GM12878 (cell line): ENCODE measurements around the gene CELF2. TPM values are rescaled to one million over a fixed set of nuclear protein-coding genes. Genes with fewer than 3 reads are reported as not detected.
A peak's percentile ranks its signal among the peaks of the same experiment; 100 is the strongest.

Source experiments
- ATAC-seq: fragments of 200-7000 bp; cut with Tn5 transposase; 3 replicates; pipeline ENCODE4 v1.9.1; 2020; ENCODE audit warnings: mild to moderate bottlenecking, moderate library complexity
- BruUV-seq: library from RNA; stranded (reverse); fragments of 400-500 nt; replicated peaks from 2 replicates; lab custom pipeline; 2021; lab: Mats Ljungman, UMichigan
- CTCF ChIA-PET: fragments of 300-600 bp; sonication (Branson Sonifier 250); formaldehyde crosslinking; extraction: SDS; loops from one replicate; lab custom pipeline; 2021; ENCODE audit warnings: inconsistent platforms; lab: Yijun Ruan, JAX
- POLR2A ChIA-PET: fragments of 350-600 bp; formaldehyde crosslinking; extraction: SDS; loops from one replicate; lab custom pipeline; 2021; ENCODE audit warnings: inconsistent platforms; lab: Charles Lee
- RAD21 ChIA-PET: fragments of 300-600 bp; sonication (Branson Sonifier 250); formaldehyde crosslinking; loops from one replicate; lab custom pipeline; 2023; ENCODE audit warnings: antibody characterized with exemption; ENCODE audit not compliant: unreplicated experiment; lab: Charles Lee
- SMC1A ChIA-PET: fragments of 300-600 bp; sonication (Branson Sonifier 250); formaldehyde crosslinking; loops from one replicate; lab custom pipeline; 2023; ENCODE audit not compliant: unreplicated experiment, uncharacterized antibody; lab: Charles Lee
- DNase-seq: peaks from one replicate; pipeline ENCODE4 v3.0.0-alpha.2; 2011; ENCODE audit warnings: low read depth, low spot score
- FAIRE-seq: peaks from 3 replicates; lab custom pipeline; 2011; peaks lifted over from hg19 to GRCh38; lab: Jason Lieb, UNC
- H2AFZ ChIP-seq: 2 replicates; pipeline ENCODE4 v1.6.0; 2011; ENCODE audit warnings: low read depth, low read length, control low read depth; ENCODE audit not compliant: control insufficient read depth
- H3K27ac ChIP-seq: 2 replicates; pipeline ENCODE4 v1.5.1; 2011; ENCODE audit warnings: control low read depth; ENCODE audit not compliant: control insufficient read depth, insufficient read depth
- H3K27me3 ChIP-seq, 2 experiments: replicated peaks in 1 of 2; 2 replicates each; pipeline versions ENCODE4 v1.6.0 to v1.6.1; 2011; ENCODE audit warnings: low read length in 1 of 2; ENCODE audit not compliant: control insufficient read depth in 2 of 2, insufficient read depth in 2 of 2
- H3K36me3 ChIP-seq, 2 experiments: 2 replicates each; pipeline ENCODE4 v1.5.1; 2011; ENCODE audit warnings: low read length in 1 of 2; ENCODE audit not compliant: control insufficient read depth in 2 of 2, insufficient read depth in 2 of 2
- H3K4me1 ChIP-seq: 2 replicates; pipeline ENCODE4 v1.6.1; 2011; ENCODE audit warnings: mild to moderate bottlenecking, low read length, moderate library complexity, mixed read lengths; ENCODE audit not compliant: control insufficient read depth, insufficient read depth
- H3K4me2 ChIP-seq: 2 replicates; pipeline ENCODE4 v1.6.0; 2011; ENCODE audit warnings: control low read depth; ENCODE audit not compliant: control insufficient read depth, insufficient read depth
- H3K4me3 ChIP-seq: fragments of 200-600 bp; sonication (generic); 2 replicates; pipeline ENCODE4 v1.5.1; 2016
- H3K79me2 ChIP-seq: 2 replicates; pipeline ENCODE4 v1.6.0; 2011; ENCODE audit warnings: low read length; ENCODE audit not compliant: control insufficient read depth, insufficient read depth
- H3K9ac ChIP-seq: 2 replicates; pipeline ENCODE4 v1.8.0; 2011; ENCODE audit warnings: low read length, control low read depth, mixed read lengths; ENCODE audit not compliant: control insufficient read depth, insufficient read depth
- H3K9me3 ChIP-seq: replicated peaks from 3 replicates; pipeline ENCODE4 v1.5.1; 2011; ENCODE audit warnings: mild to moderate bottlenecking, low read length; ENCODE audit not compliant: control insufficient read depth, insufficient read depth
- H4K20me1 ChIP-seq: 2 replicates; pipeline ENCODE4 v1.6.0; 2011; ENCODE audit not compliant: control insufficient read depth, insufficient read depth
- BCL11A ChIP-seq: IDR thresholded peaks from 2 replicates; pipeline ENCODE4 v1.6.1; 2011; ENCODE audit warnings: low read depth, low read length
- MTA3 ChIP-seq: IDR thresholded peaks from 2 replicates; pipeline ENCODE4 v1.6.1; 2012; ENCODE audit warnings: low read length, inconsistent platforms, borderline replicate concordance
- NFXL1 ChIP-seq: fragments of 450-650 bp; IDR thresholded peaks from 2 replicates; pipeline ENCODE4 v1.6.1; 2017; ENCODE audit warnings: antibody characterized with exemption, mild to moderate bottlenecking, borderline replicate concordance
- POLR2A ChIP-seq: IDR thresholded peaks from 2 replicates; pipeline ENCODE4 v1.6.1; 2011; ENCODE audit warnings: low read depth, mild to moderate bottlenecking, low read length
- POLR2AphosphoS5 ChIP-seq: IDR thresholded peaks from 2 replicates; pipeline ENCODE4 v1.6.1; 2011; ENCODE audit warnings: mild to moderate bottlenecking, low read length, inconsistent platforms
- SUPT20H ChIP-seq: IDR thresholded peaks from 2 replicates; pipeline ENCODE4 v1.6.1; 2011; ENCODE audit warnings: low read depth, mild to moderate bottlenecking, low read length, moderate library complexity, borderline replicate concordance; ENCODE audit not compliant: control insufficient read depth
- WGBS: methylation state at CpG from one replicate; pipeline ENCODE4 v1.1.6; 2016; ENCODE audit warnings: low lambda C conversion rate; ENCODE audit not compliant: insufficient replicate concordance, insufficient coverage; ENCODE audit errors: missing lambda C conversion rate; 5-methylcytosine and 5-hydroxymethylcytosine counted together
- in situ Hi-C: fragments of 300-500 bp; cut with MboI; formaldehyde crosslinking; loops from 9 replicates; pipeline ENCODE4 v1.14.3; 2018; ENCODE audit warnings: mixed read lengths
- intact Hi-C: fragments of 100-400 bp; cut with micrococcal nuclease; formaldehyde crosslinking; loops from one replicate; pipeline ENCODE4 v1.14.2; 2022; ENCODE audit not compliant: unreplicated experiment
- polyA plus RNA-seq, 11 experiments: library from polyadenylated mRNA; depleted of rRNA in 4 of 11; unstranded in 6 of 11; stranded (reverse) in 5 of 11; fragments of >200 nt; fragmentation: Nextera tagmentation in 4 of 11; fragmentation: Illumina TruSeq in 1 of 11; extraction: Ambion mirVana in 4 of 11; extraction: Trizol in 1 of 11; gene quantifications; 1 replicate in 1 of 11; 2 replicates in 10 of 11; pipeline versions ENCODE4 v1.2.1 to v1.2.3, GENCODE V29; 2011 to 2016; ENCODE audit warnings: inconsistent platforms in 2 of 11, missing spikeins in 2 of 11, low read depth in 1 of 11
- total RNA-seq, 4 experiments: library from RNA; depleted of rRNA in 3 of 4; stranded (reverse); fragments of >200 nt in 3 of 4; fragmentation: Illumina TruSeq in 1 of 4; extraction: Trizol in 1 of 4; gene quantifications; 2 replicates each; pipeline versions ENCODE4 v1.2.1 to v1.2.3, GENCODE V29; 2013 to 2021

Gene CELF2
- total and polyA plus RNA-seq, 10 of the 15 experiments (the other 5 are each of a cell fraction or from before 2014, with no cell fraction given): 20.8 to 129 (median 86.3) TPM

DNA sequence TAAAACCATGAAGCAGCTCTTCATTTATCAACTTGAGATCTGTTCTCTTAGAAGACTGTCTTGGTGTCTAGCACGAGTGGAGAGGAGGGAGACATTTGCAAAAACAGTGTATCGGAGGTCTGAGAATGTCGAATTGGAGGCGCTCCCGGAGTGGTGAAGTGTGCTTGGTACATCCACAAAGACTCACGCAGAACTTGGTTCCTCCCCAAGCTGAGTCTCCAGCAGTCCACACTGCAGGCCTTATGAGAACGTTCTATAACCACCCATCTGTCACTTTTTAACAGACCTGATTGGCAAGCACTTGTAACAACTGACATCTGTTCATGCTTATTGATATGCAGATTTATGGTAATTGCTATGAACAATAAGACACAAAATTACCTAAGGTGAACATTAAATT is 261.6 kb downstream of the CELF2 start:
- H3K9ac ChIP-seq: no peak overlapping the region
- ChIA-PET POLR2A (no interaction called here), RAD21 (no interaction called here), CTCF (interaction anchor here (1.4 kb wide), 1 partner anchor 9 kb away, joined by 8 read pairs; no protein-coding TSS in a partner anchor), SMC1A (interaction anchor here (0.7 to 1.8 kb wide), 2 partner anchors 10 to 103 kb away, joined by 3 to 5 read pairs; no protein-coding TSS in a partner anchor)
- no peaks in the 10 kb centered on the region; the same call in 2 of the 3 replicates for H3K9me3 ChIP-seq
- BruUV-seq: no TSS peak
- ATAC-seq: no peak
- intact Hi-C loops: loop anchor here (10.0 kb wide), 2 partner anchors 265 to 605 kb away; partner anchors contain the start of gene CELF2
- WGBS: 98% methylated on average over 7 of the region's 7 CpGs
- no peaks in the 10 kb centered on the region for H3K79me2 ChIP-seq
- H3K4me1 ChIP-seq: peaks cover 3% of the 10 kb centered on the region
- no peak for DNase-seq
- H3K27me3 ChIP-seq: no peaks in the 10 kb centered on the region
- H3K4me3 ChIP-seq: no peak overlapping the region
- TF ChIP-seq NFXL1: no peak
- H3K27ac ChIP-seq: no peak overlapping the region
- no peak for FAIRE-seq
- in situ Hi-C loops: no loop called here
- H4K20me1 ChIP-seq: no peaks in the 10 kb centered on the region
- H2AFZ ChIP-seq: no peak overlapping the region
- H3K36me3 ChIP-seq: peaks cover 37 to 54% of the 10 kb centered on the region in 2 experiments
- no peak overlapping the region for H3K4me2 ChIP-seq

DNA sequence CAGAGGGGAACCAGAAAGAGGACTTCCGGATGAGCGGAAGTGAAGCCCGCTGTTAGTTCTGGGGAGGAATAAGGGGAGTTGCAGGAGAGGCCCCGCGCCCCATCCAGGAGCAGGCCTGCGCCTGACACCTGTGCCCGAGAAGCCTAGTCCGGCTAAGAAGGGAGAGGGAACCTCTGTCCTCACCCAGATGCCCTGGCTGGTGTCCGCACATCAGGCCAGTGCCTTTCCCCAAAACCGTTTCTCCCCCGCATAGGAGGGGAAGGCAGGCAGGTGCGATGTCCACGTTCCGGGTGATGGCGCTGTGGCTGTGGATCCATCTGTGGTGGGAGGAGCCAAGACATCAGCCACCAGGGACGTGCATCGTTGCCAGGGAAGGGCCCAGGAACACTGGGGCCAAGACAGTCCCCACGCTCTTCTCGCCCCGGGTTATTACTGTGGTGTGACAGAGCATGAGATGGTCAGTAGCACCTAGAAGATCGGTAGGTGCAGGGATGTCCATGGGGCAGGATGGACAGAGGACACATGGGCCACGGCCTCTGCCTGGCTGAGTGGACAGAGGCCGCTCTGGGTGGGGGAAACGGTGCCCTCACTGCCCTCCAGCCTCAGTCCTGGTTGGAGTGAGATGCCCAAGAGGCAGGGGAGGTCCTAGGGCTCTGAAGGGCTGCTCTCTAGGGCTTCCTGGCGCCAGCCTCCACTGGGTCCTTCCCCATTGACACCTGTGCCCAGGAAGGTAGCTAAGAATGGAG is 262.7 kb downstream of the CELF2 start:
- no peak for FAIRE-seq
- Histone ChIP-seq H4K20me1 (no peaks in the 10 kb centered on the region), H3K4me3 (no peak overlapping the region), H2AFZ (no peak overlapping the region)
- DNase-seq: no peak
- in situ Hi-C loops: no loop called here
- POLR2A ChIA-PET: no interaction called here
- 0 out of 2 replicates have a peak, but pooled peaks have one; percentile 26 for TF ChIP-seq MTA3
- TF ChIP-seq POLR2A: peak; percentile 49
- TF ChIP-seq BCL11A: no peak
- no peak for TF ChIP-seq SUPT20H
- TF ChIP-seq POLR2AphosphoS5: peak; percentile 14; the same call in 1 of the 2 replicates
- TF ChIP-seq, all 136 proteins: peak for 3
- CTCF ChIA-PET: no interaction called here
- intact Hi-C loops: no loop called here
- H3K4me2 ChIP-seq: no peak overlapping the region
- no peak overlapping the region for H3K27ac ChIP-seq
- H3K36me3 ChIP-seq: peaks cover 34 to 51% of the 10 kb centered on the region in 2 experiments
- RAD21 ChIA-PET: no interaction called here
- H3K9ac ChIP-seq: no peak overlapping the region
- no peaks in the 10 kb centered on the region for H3K79me2 ChIP-seq
- no peak for ATAC-seq
- 95% methylated on average over 25 of the region's 25 CpGs for WGBS
- no peaks in the 10 kb centered on the region; the same call in 2 of the 3 replicates for H3K9me3 ChIP-seq
- no TSS peak for BruUV-seq
- no peaks in the 10 kb centered on the region for H3K27me3 ChIP-seq
- peaks cover 10% of the 10 kb centered on the region for H3K4me1 ChIP-seq
- SMC1A ChIA-PET: no interaction called here
